Lung (tissue), 12 donors: ENCODE results near the gene AZIN2. TPM values are rescaled to one million over a fixed set of nuclear protein-coding genes. Genes with fewer than 3 reads are reported as not detected.

Source experiments
- ATAC-seq: fragments of 200-7000 bp; cut with Tn5 transposase; one replicate; pipeline ENCODE4 v1.9.1; 2020; ENCODE audit warnings: moderate number of reproducible peaks; ENCODE audit not compliant: insufficient read depth, low FRiP score
- DNase-seq, 3 donors: peaks; one replicate each; pipeline ENCODE4 v3.0.0-alpha.2; 2013 to 2017
- H3K27ac ChIP-seq, 2 donors: one replicate each; pipeline ENCODE4 v1.5.1; 2013; ENCODE audit warnings: mild to moderate bottlenecking in 2 of 2, moderate library complexity in 2 of 2, control low read depth in 1 of 2, inconsistent platforms in 1 of 2, low read depth in 1 of 2, low read length in 1 of 2
- H3K27me3 ChIP-seq, 3 donors: one replicate each; pipeline ENCODE4 v1.5.1; 2013; ENCODE audit warnings: low read length in 2 of 3; ENCODE audit not compliant: control insufficient read depth in 3 of 3, insufficient read depth in 3 of 3
- H3K36me3 ChIP-seq, 4 donors: one replicate each; pipeline ENCODE4 v1.5.1; 2013; ENCODE audit warnings: low read length in 4 of 4, mild to moderate bottlenecking in 1 of 4, moderate library complexity in 1 of 4; ENCODE audit not compliant: control insufficient read depth in 4 of 4, insufficient read depth in 4 of 4
- H3K4me1 ChIP-seq, 5 donors: one replicate each; pipeline ENCODE4 v1.5.1; 2013; ENCODE audit warnings: low read length in 5 of 5, mild to moderate bottlenecking in 2 of 5, moderate library complexity in 1 of 5; ENCODE audit not compliant: control insufficient read depth in 5 of 5, insufficient read depth in 5 of 5
- H3K4me3 ChIP-seq: one replicate; pipeline ENCODE4 v1.5.1; 2013; ENCODE audit warnings: mild to moderate bottlenecking, control low read depth, moderate library complexity
- H3K9ac ChIP-seq, 2 donors: one replicate each; pipeline ENCODE4 v1.5.1; 2013; ENCODE audit warnings: low read length in 2 of 2, control low read depth in 1 of 2; ENCODE audit not compliant: insufficient read depth in 1 of 2
- H3K9me3 ChIP-seq, 4 donors: one replicate each; pipeline ENCODE4 v1.5.1; 2013; ENCODE audit warnings: low read length in 3 of 4, mild to moderate bottlenecking in 1 of 4, moderate library complexity in 1 of 4; ENCODE audit not compliant: control insufficient read depth in 4 of 4, insufficient read depth in 3 of 4
- WGBS, 2 donors: extraction: QIAGEN DNeasy Blood & Tissue Kit; methylation state at CpG; one replicate each; pipeline ENCODE4 v1.1.7; 2013; 5-methylcytosine and 5-hydroxymethylcytosine counted together
- polyA plus RNA-seq, 2 donors: library from polyadenylated mRNA; stranded (reverse); fragments of 200-250 nt; gene quantifications; one replicate each; pipeline ENCODE4 v1.2.1, GENCODE V29; 2013
- total RNA-seq, 2 donors: library from RNA; depleted of rRNA in 1 of 2; stranded (reverse); fragments of >200 nt in 1 of 2; gene quantifications; one replicate each; pipeline ENCODE4 v1.2.1, GENCODE V29; 2014 to 2021
- TF ChIP-seq, protein P1 (sequence below): IDR thresholded peaks from 2 replicates; pipeline ENCODE4 v1.5.1; 2012; ENCODE audit warnings: mild to moderate bottlenecking; ENCODE audit errors: control extremely low read depth, extremely low read depth
- donor health status: control.
- donor health status: control.
- donor health status: Bipolar disorder and iron deficiency.
- donor health status: healthy.
- donor health status: DM: yes; HTN: yes; CAD: no.

The AZIN2 gene
- total and polyA plus RNA-seq, 4 donors = 1.2 to 12.8 (median 3.9) TPM

GRCh38 chr1:33167650-33168447, 86.9 kb downstream of the AZIN2 start:
- H3K27ac ChIP-seq = no peak overlapping the region
- peaks cover 0 to 4% (median 0%) of the 10 kb centered on the region in 4 donors for H3K36me3 ChIP-seq
- WGBS, 2 donors = 95 to 96% methylated on average over 4 of the region's 4 CpGs
- peaks cover 0 to 3% (median 0%) of the 10 kb centered on the region in 4 donors for H3K9me3 ChIP-seq
- no peaks in the 10 kb centered on the region for H3K27me3 ChIP-seq
- no peak for DNase-seq
- H3K9ac ChIP-seq = no peak overlapping the region
- no peak for ATAC-seq
- TF ChIP-seq, protein P1, sequence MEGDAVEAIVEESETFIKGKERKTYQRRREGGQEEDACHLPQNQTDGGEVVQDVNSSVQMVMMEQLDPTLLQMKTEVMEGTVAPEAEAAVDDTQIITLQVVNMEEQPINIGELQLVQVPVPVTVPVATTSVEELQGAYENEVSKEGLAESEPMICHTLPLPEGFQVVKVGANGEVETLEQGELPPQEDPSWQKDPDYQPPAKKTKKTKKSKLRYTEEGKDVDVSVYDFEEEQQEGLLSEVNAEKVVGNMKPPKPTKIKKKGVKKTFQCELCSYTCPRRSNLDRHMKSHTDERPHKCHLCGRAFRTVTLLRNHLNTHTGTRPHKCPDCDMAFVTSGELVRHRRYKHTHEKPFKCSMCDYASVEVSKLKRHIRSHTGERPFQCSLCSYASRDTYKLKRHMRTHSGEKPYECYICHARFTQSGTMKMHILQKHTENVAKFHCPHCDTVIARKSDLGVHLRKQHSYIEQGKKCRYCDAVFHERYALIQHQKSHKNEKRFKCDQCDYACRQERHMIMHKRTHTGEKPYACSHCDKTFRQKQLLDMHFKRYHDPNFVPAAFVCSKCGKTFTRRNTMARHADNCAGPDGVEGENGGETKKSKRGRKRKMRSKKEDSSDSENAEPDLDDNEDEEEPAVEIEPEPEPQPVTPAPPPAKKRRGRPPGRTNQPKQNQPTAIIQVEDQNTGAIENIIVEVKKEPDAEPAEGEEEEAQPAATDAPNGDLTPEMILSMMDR = no peak
- no peak overlapping the region for H3K4me3 ChIP-seq
- peaks cover 0 to 29% (median 5%) of the 10 kb centered on the region in 5 donors for H3K4me1 ChIP-seq

- peaks cover 0 to 4% (median 0%) of the 10 kb centered on the region in 4 donors for H3K36me3 ChIP-seq
- 76% methylated on average over 11 of the region's 11 CpGs for WGBS, 2 donors
- no peaks in the 10 kb centered on the region for H3K27me3 ChIP-seq
- DNase-seq (peak in 2 of 3 donors; percentile 33 to 64), ATAC-seq (no peak)
- H3K4me3 ChIP-seq = no peak overlapping the region
- H3K9me3 ChIP-seq = peaks cover 0 to 3% (median 0%) of the 10 kb centered on the region in 4 donors
- no peak overlapping the region for H3K9ac ChIP-seq
- TF ChIP-seq, protein P1 = no peak
- H3K27ac ChIP-seq = no peak overlapping the region
- H3K4me1 ChIP-seq = peaks cover 0 to 23% (median 5%) of the 10 kb centered on the region in 5 donors
Measured at GRCh38 chr1:33168556-33169289, 87.8 kb downstream of the AZIN2 start.

GRCh38 chr1:33169290-33170055, 88.5 kb downstream of the AZIN2 start:
- Histone ChIP-seq H3K4me3 (no peak overlapping the region), H3K4me1 (peaks cover 0 to 15% (median 5%) of the 10 kb centered on the region in 5 donors), H3K36me3 (peaks cover 0 to 2% (median 0%) of the 10 kb centered on the region in 4 donors), H3K27me3 (no peaks in the 10 kb centered on the region), H3K9me3 (peaks cover 0 to 3% (median 0%) of the 10 kb centered on the region in 4 donors), H3K9ac (no peak overlapping the region), H3K27ac (no peak overlapping the region)
- 76 to 88% methylated on average over 11 of the region's 11 CpGs for WGBS, 2 donors
- TF ChIP-seq, protein P1 = no peak
- DNase-seq = no peak
- ATAC-seq = no peak

Other genes starting within 250 kb of the AZIN2 start
- 1 to 10 TPM in 1 of 2 donors, under 1 TPM in 1; 0.18 to 5.3 TPM for gene FNDC5, start 210.2 kb upstream of the AZIN2 start, total RNA-seq
- gene FNDC5, start 210.2 kb upstream of the AZIN2 start, polyA plus RNA-seq = under 1 TPM; 0.10 to 0.31 TPM
- 1 to 10 TPM in 1 of 2 donors, under 1 TPM in 1; 0.40 to 1.3 TPM for gene HPCA, start 194.7 kb upstream of the AZIN2 start, total RNA-seq
- under 1 TPM in 1 of 2 donors, not detected in 1; 0.19 TPM for gene HPCA, start 194.7 kb upstream of the AZIN2 start, polyA plus RNA-seq
- gene TMEM54, start 179.8 kb upstream of the AZIN2 start, total RNA-seq = 10 to 100 TPM; 22.4 to 44.5 TPM
- gene TMEM54, start 179.8 kb upstream of the AZIN2 start, polyA plus RNA-seq = 10 to 100 TPM; 41.7 to 56.6 TPM
- gene RNF19B, start 116.3 kb upstream of the AZIN2 start, total RNA-seq = 10 to 100 TPM; 15.5 to 38.1 TPM
- gene RNF19B, start 116.3 kb upstream of the AZIN2 start, polyA plus RNA-seq = 10 to 100 TPM in 1 of 2 donors, 1 to 10 TPM in 1; 5.1 to 65.9 TPM
- gene AK2, start 44.3 kb upstream of the AZIN2 start, total RNA-seq = 100 to 1,000 TPM in 1 of 2 donors, 10 to 100 TPM in 1; 86.8 to 127 TPM
- 100 to 1,000 TPM in 1 of 2 donors, 10 to 100 TPM in 1; 87.6 to 115 TPM for gene AK2, start 44.3 kb upstream of the AZIN2 start, polyA plus RNA-seq
- 1 to 10 TPM; 4.2 to 6.7 TPM for gene TRIM62, start 100.9 kb downstream of the AZIN2 start, total RNA-seq
- 1 to 10 TPM; 2.6 to 4.4 TPM for gene TRIM62, start 100.9 kb downstream of the AZIN2 start, polyA plus RNA-seq
- 10 to 100 TPM; 17.0 to 35.0 TPM for gene ZNF362, start 175.3 kb downstream of the AZIN2 start, total RNA-seq
- gene ZNF362, start 175.3 kb downstream of the AZIN2 start, polyA plus RNA-seq = 10 to 100 TPM; 10.2 to 16.1 TPM
- under 1 TPM in 1 of 2 donors, not detected in 1; 0.28 TPM for gene A3GALT2, start 239.9 kb downstream of the AZIN2 start, total RNA-seq
- gene A3GALT2, start 239.9 kb downstream of the AZIN2 start, polyA plus RNA-seq = under 1 TPM in 1 of 2 donors, not detected in 1; 0.07 TPM